Omental fat pad (tissue), 4 donors: ENCODE measurements around the gene KCNJ3. TPM values are rescaled to one million over a fixed set of nuclear protein-coding genes. Genes with fewer than 3 reads are reported as not detected.

ENCODE experiments used
- ATAC-seq: fragments of 150-250 bp; one replicate; pipeline ENCODE4 v1.9.1; 2016; ENCODE audit warnings: mild to moderate bottlenecking, moderate library complexity; ENCODE audit not compliant: low FRiP score
- DNase-seq: peaks from one replicate; pipeline ENCODE4 v3.0.0-alpha.2; 2019; ENCODE audit warnings: low spot score
- total RNA-seq, 4 donors: library from RNA; depleted of rRNA; stranded (reverse); fragments of >200 nt; gene quantifications; one replicate each; pipeline ENCODE4 v1.1.0, GENCODE V29; 2016
- TF ChIP-seq, protein P1 (sequence below), 3 donors: fragments of 450-650 bp; IDR thresholded peaks; one replicate each; pipeline ENCODE4 v1.5.1; 2016 to 2017; ENCODE audit warnings: antibody characterized with exemption in 3 of 3, mild to moderate bottlenecking in 3 of 3, moderate library complexity in 2 of 3

Gene KCNJ3, protein sequence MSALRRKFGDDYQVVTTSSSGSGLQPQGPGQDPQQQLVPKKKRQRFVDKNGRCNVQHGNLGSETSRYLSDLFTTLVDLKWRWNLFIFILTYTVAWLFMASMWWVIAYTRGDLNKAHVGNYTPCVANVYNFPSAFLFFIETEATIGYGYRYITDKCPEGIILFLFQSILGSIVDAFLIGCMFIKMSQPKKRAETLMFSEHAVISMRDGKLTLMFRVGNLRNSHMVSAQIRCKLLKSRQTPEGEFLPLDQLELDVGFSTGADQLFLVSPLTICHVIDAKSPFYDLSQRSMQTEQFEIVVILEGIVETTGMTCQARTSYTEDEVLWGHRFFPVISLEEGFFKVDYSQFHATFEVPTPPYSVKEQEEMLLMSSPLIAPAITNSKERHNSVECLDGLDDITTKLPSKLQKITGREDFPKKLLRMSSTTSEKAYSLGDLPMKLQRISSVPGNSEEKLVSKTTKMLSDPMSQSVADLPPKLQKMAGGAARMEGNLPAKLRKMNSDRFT
- not detected for total RNA-seq

DNA sequence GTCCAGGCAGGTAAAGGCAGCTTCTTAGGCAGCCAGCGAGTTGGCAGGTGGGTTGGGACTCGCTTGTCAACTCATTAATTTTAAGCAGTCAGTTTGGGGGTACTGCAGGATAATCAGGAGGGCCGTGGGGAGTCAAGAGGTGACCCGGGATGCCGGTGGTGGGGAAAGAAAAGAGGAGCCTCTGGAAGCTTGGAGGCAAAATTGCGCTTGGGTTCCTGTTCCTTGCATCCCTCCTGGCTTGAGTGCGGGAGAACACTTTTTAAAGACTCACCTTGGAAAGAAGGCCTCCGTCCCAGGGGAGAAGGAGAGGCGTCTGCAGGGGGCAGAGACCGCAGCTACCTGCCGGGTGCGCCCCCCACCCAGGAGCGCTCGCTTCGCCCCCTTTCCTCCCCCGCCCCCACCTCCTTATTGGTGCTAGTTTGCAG lies at the start of gene KCNJ3:
Gene KCNJ3 (plus strand): TSS at position 400 of the 425 bp plus-strand sequence. CDS start 81 bp downstream, outside the sequence.
- DNase-seq = no peak
- TF ChIP-seq, protein P1, sequence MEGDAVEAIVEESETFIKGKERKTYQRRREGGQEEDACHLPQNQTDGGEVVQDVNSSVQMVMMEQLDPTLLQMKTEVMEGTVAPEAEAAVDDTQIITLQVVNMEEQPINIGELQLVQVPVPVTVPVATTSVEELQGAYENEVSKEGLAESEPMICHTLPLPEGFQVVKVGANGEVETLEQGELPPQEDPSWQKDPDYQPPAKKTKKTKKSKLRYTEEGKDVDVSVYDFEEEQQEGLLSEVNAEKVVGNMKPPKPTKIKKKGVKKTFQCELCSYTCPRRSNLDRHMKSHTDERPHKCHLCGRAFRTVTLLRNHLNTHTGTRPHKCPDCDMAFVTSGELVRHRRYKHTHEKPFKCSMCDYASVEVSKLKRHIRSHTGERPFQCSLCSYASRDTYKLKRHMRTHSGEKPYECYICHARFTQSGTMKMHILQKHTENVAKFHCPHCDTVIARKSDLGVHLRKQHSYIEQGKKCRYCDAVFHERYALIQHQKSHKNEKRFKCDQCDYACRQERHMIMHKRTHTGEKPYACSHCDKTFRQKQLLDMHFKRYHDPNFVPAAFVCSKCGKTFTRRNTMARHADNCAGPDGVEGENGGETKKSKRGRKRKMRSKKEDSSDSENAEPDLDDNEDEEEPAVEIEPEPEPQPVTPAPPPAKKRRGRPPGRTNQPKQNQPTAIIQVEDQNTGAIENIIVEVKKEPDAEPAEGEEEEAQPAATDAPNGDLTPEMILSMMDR (IDR thresholded peaks at IDR 0.05) = no peak
- ATAC-seq = no peak

DNA sequence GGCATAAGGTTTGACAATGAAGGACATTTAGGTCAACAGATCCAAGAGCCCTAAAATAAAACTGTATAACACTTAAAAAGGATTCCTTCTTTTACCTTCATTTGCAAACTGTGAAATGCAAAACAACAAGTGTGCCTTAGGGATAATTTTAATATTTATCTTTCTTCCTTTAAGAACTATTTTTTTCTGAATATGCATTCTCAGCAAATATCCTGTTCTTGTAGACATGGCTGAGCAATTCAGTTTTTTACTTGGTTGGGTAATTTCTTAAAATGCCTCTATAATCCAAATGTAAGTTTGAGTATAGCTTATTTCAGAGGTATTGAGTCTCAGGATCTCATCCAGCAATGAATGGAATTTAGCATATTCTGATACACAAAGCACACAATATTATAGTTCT lies 43.0 kb upstream of the KCNJ3 start:
- no peak for DNase-seq
- TF ChIP-seq, protein P1 (IDR thresholded peaks at IDR 0.05) = no peak
- ATAC-seq = no peak

DNA sequence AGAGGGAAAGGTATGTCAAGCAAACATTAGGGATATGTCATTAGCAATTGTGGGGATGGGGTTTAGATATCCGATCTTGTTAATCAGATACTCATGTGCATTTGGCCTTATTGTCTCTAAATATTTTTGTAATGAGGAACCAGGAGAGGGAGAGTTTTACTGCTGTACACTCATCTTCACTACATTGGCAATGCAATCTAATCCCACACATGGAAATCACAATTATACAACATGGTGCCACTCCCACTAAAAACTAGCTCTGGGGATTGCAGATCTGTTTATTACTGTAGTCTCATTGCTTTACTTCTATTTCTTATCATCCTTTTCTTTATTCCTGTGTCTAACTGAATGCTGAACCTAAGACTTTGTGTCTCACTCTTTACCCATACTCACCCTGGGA lies 39.6 kb upstream of the KCNJ3 start:
- ATAC-seq (no peak), DNase-seq (no peak)
- TF ChIP-seq, protein P1 (IDR thresholded peaks at IDR 0.05) = no peak

DNA sequence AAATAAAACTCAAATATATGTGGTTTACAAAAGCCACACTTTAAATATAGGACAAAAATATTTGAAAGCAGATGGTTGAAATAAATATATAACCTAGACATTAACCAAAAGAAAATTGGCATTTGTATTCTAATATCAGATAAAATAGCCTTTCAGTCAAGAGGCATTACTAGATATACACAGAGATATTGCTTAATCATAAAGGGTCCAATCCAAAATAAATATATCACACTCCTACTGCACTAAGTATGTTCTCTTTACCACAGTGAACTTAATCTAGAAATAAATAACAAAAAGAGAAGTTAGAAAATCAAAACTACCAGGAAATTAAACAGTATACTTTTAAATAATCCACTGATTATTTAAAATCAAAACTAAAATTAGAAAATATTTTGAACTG lies 34.2 kb upstream of the KCNJ3 start:
- DNase-seq = no peak
- ATAC-seq = no peak
- TF ChIP-seq, protein P1 (IDR thresholded peaks at IDR 0.05) = no peak

DNA sequence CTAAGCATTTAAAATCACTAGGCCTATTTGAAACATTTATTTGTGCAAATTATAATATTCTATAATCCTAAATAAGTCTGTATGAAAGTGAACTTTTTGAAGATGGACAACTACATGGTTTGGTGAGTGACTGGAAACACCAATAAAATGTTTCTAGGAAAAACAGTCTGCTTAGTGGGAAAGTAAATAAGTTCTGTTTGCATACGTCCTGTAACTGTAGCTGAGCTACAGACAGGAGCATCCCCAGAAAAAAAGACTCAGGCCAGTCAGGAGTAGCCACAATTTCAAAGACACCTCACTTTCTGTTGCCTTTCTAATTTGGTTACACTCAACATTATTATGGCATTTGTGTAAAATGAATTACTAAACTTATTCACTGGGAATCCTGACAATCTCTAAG lies 28.4 kb upstream of the KCNJ3 start:
- TF ChIP-seq, protein P1 (IDR thresholded peaks at IDR 0.05) = no peak
- DNase-seq (no peak), ATAC-seq (no peak)

DNA sequence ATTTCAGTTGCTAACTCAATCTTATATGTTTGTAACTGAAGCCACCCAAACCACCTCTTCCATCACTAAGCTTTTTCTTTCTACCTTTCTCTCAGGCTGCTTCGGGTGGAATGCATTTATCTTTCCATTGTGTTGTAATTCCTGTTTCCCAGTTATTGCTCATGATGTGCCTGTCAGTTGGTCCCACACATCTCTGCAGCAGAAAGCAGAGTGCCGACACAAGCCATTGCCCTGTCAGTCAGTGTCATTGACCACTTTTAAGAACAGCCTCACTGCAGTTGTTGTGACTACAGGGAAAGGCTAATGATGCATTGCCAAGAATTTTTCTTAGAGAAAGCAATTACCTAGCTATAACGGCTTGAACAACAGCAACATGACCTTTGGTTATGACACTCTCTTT lies 24.8 kb upstream of the KCNJ3 start:
- DNase-seq (no peak), ATAC-seq (no peak)
- TF ChIP-seq, protein P1 (IDR thresholded peaks at IDR 0.05) = no peak

DNA sequence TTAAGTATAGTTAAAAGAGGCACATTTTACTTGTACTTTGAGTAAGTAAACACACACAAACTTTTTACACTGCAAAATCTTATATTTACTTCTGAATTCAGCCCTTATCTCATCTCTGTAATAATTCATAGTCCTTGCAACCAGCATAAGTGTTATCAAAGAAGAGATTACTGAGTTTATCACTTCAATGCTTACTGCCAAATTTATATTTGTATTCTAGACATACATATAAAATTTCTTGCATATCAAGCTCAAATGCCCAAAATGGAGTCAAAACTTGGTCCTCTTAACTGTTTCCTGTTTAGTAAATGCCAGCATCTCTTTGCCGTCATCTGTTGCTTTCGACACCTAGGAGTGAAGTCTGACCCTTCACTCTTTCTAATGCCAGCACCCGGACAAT lies 21.1 kb upstream of the KCNJ3 start:
- DNase-seq = no peak

More for the DNA sequence above, 21.1 kb upstream of the KCNJ3 start:
- TF ChIP-seq, protein P1 (IDR thresholded peaks at IDR 0.05) = no peak
- ATAC-seq = no peak
